ENCODE measurements around the gene COX7A2L.

- TF ChIP-seq CTCF (IDR thresholded peaks at IDR 0.05; ENCODE audit: insufficient read depth, low read length, poor library complexity, severe bottlenecking) (no peak), EZH2phosphoT487 (conservative IDR thresholded peaks at IDR 0.05; ENCODE audit: low read length) (no peak)
Observed at GRCh38 chr2:42317486-42317885, 43.5 kb downstream of the COX7A2L start.

Data from SU-DHL-6 (cell line).